H9 (cell line): ENCODE results near the gene AMZ2. TPM values are rescaled to one million over a fixed set of nuclear protein-coding genes. Genes with fewer than 3 reads are reported as not detected.
A peak's percentile ranks its signal among the peaks of the same experiment; 100 is the strongest.

ENCODE experiments used
- DNase-seq: peaks from one replicate; pipeline ENCODE4 v3.0.0-alpha.2; 2017
- H2AFZ ChIP-seq: one replicate; pipeline ENCODE4 v1.6.1; 2013; ENCODE audit warnings: mild to moderate bottlenecking, low read length, control low read depth, moderate library complexity
- H2AK5ac ChIP-seq: 2 replicates; pipeline ENCODE4 v1.6.1; 2013; ENCODE audit warnings: low read length, control low read depth, mixed read lengths; ENCODE audit not compliant: insufficient read length
- H2BK120ac ChIP-seq: one replicate; pipeline ENCODE4 v1.6.1; 2013; ENCODE audit warnings: low read depth, mild to moderate bottlenecking, low read length, control low read depth, inconsistent platforms; ENCODE audit not compliant: poor library complexity, severe bottlenecking
- H2BK12ac ChIP-seq: 2 replicates; pipeline ENCODE4 v1.6.1; 2013; ENCODE audit warnings: low read length, control low read depth, mixed read lengths, low read depth; ENCODE audit not compliant: insufficient read length
- H2BK15ac ChIP-seq: 2 replicates; pipeline ENCODE4 v1.6.1; 2013; ENCODE audit warnings: low read depth, low read length, control low read depth
- H2BK20ac ChIP-seq: one replicate; pipeline ENCODE4 v1.6.1; 2013; ENCODE audit warnings: low read depth, mild to moderate bottlenecking, low read length, control low read depth, inconsistent platforms; ENCODE audit not compliant: poor library complexity, severe bottlenecking
- H2BK5ac ChIP-seq: 2 replicates; pipeline ENCODE4 v1.6.1; 2013; ENCODE audit warnings: low read length, control low read depth, mixed read lengths; ENCODE audit not compliant: insufficient read length
- H3K14ac ChIP-seq: 2 replicates; pipeline ENCODE4 v1.6.1; 2013; ENCODE audit warnings: low read length, control low read depth; ENCODE audit not compliant: insufficient read depth
- H3K18ac ChIP-seq: 2 replicates; pipeline ENCODE4 v1.6.1; 2013; ENCODE audit warnings: low read depth, mild to moderate bottlenecking, mixed read lengths, low read length, control low read depth; ENCODE audit not compliant: insufficient read length
- H3K23ac ChIP-seq: 2 replicates; pipeline ENCODE4 v1.6.1; 2013; ENCODE audit warnings: low read length, control low read depth, mixed read lengths, low read depth; ENCODE audit not compliant: insufficient read length
- H3K23me2 ChIP-seq: 2 replicates; pipeline ENCODE4 v1.6.1; 2013; ENCODE audit warnings: low read depth, mild to moderate bottlenecking, mixed read lengths, low read length, control low read depth; ENCODE audit not compliant: insufficient read length, poor library complexity, severe bottlenecking
- H3K27ac ChIP-seq: 2 replicates; pipeline ENCODE4 v1.5.1; 2013; ENCODE audit warnings: low read length, control low read depth, mixed read lengths, low read depth; ENCODE audit not compliant: insufficient read length
- H3K27me3 ChIP-seq: 2 replicates; pipeline ENCODE4 v1.6.1; 2013; ENCODE audit warnings: low read length, control low read depth, inconsistent platforms; ENCODE audit not compliant: insufficient read depth
- H3K4ac ChIP-seq: 2 replicates; pipeline ENCODE4 v1.6.1; 2013; ENCODE audit warnings: low read depth, mild to moderate bottlenecking, control low read depth, inconsistent platforms, low read length, moderate library complexity
- H3K4me1 ChIP-seq: 2 replicates; pipeline ENCODE4 v1.6.1; 2013; ENCODE audit warnings: low read length, control low read depth, inconsistent platforms; ENCODE audit not compliant: insufficient read depth
- H3K4me2 ChIP-seq: 2 replicates; pipeline ENCODE4 v1.6.1; 2013; ENCODE audit warnings: low read length, control low read depth, mixed read lengths; ENCODE audit not compliant: insufficient read length, insufficient read depth
- H3K56ac ChIP-seq: 2 replicates; pipeline ENCODE4 v1.6.1; 2013; ENCODE audit warnings: low read depth, mild to moderate bottlenecking, mixed read lengths, low read length, control low read depth; ENCODE audit not compliant: insufficient read length
- H3K79me1 ChIP-seq: 2 replicates; pipeline ENCODE4 v1.6.1; 2013; ENCODE audit warnings: low read depth, mild to moderate bottlenecking, moderate library complexity, low read length, control low read depth, inconsistent platforms; ENCODE audit not compliant: insufficient read depth, poor library complexity, severe bottlenecking
- H3K79me2 ChIP-seq: 2 replicates; pipeline ENCODE4 v1.6.1; 2013; ENCODE audit warnings: low read length, control low read depth, inconsistent platforms; ENCODE audit not compliant: insufficient read depth
- H3K9ac ChIP-seq: 2 replicates; pipeline ENCODE4 v1.6.1; 2013; ENCODE audit warnings: low read length, control low read depth, mixed read lengths; ENCODE audit not compliant: insufficient read length; ENCODE audit errors: extremely low read depth
- H3K9me3 ChIP-seq: one replicate; pipeline ENCODE4 v1.6.1; 2013; ENCODE audit warnings: low read depth, low read length, inconsistent platforms; ENCODE audit not compliant: control insufficient read depth
- H3T11ph ChIP-seq: one replicate; pipeline ENCODE4 v1.6.1; 2013; ENCODE audit warnings: mild to moderate bottlenecking, low read length, control low read depth, inconsistent platforms
- H4K20me1 ChIP-seq: one replicate; pipeline ENCODE4 v1.6.1; 2013; ENCODE audit not compliant: control insufficient read depth, insufficient read length, insufficient read depth
- H4K5ac ChIP-seq: 2 replicates; pipeline ENCODE4 v1.6.1; 2013; ENCODE audit warnings: low read depth, mild to moderate bottlenecking, mixed read lengths, low read length, control low read depth; ENCODE audit not compliant: insufficient read length
- H4K8ac ChIP-seq: replicated peaks from 2 replicates; pipeline ENCODE4 v1.6.1; 2013; ENCODE audit warnings: low read length, control low read depth, mixed read lengths, low read depth; ENCODE audit not compliant: insufficient read length
- H4K91ac ChIP-seq: 2 replicates; pipeline ENCODE4 v1.6.1; 2013; ENCODE audit warnings: low read depth, mild to moderate bottlenecking, moderate library complexity, mixed read lengths, low read length, control low read depth; ENCODE audit not compliant: insufficient read length
- H3K27ac Mint-ChIP-seq, 3 experiments: 2 replicates in 2 of 3; 3 replicates in 1 of 3; pipeline ENCODE4 v1.8.0; 2020 to 2021; ENCODE audit warnings: mixed read lengths in 3 of 3, mild to moderate bottlenecking in 1 of 3, moderate library complexity in 1 of 3
- H3K27me3 Mint-ChIP-seq: 2 replicates; pipeline ENCODE4 v1.8.0; 2021; ENCODE audit warnings: low read depth, mild to moderate bottlenecking, moderate library complexity, mixed read lengths
- H3K36me3 Mint-ChIP-seq, 3 experiments: 2 replicates in 2 of 3; 3 replicates in 1 of 3; pipeline ENCODE4 v1.8.0; 2020 to 2021; ENCODE audit warnings: low read depth in 3 of 3, mixed read lengths in 3 of 3; ENCODE audit not compliant: insufficient read depth in 1 of 3
- H3K4me1 Mint-ChIP-seq, 2 experiments: 2 replicates each; pipeline ENCODE4 v1.8.0; 2020; ENCODE audit warnings: mixed read lengths in 2 of 2
- H3K4me3 Mint-ChIP-seq, 2 experiments: 2 replicates in 1 of 2; 3 replicates in 1 of 2; pipeline ENCODE4 v1.8.0; 2020 to 2021; ENCODE audit warnings: mild to moderate bottlenecking in 2 of 2, mixed read lengths in 2 of 2, moderate library complexity in 1 of 2
- H3K9me3 Mint-ChIP-seq, 2 experiments: 2 replicates in 1 of 2; 3 replicates in 1 of 2; pipeline ENCODE4 v1.8.0; 2020; ENCODE audit warnings: mild to moderate bottlenecking in 2 of 2, mixed read lengths in 2 of 2, moderate library complexity in 1 of 2
- WGBS: extraction: QIAGEN DNeasy Blood & Tissue Kit; methylation state at CpG from one replicate; pipeline ENCODE4 v1.1.7; 2013; ENCODE audit warnings: missing lambda C conversion rate, low lambda C conversion rate, mixed read lengths; ENCODE audit not compliant: insufficient read length; ENCODE audit errors: extremely low coverage; 5-methylcytosine and 5-hydroxymethylcytosine counted together
- total RNA-seq: library from RNA; stranded (reverse); gene quantifications from 2 replicates; pipeline ENCODE4 v1.2.1, GENCODE V29; 2021
- TF ChIP-seq, protein P1 (sequence below): fragments of 200-600 bp; sonication (generic); conservative IDR thresholded peaks from 3 replicates; pipeline ENCODE4 v1.8.0; 2021; ENCODE audit warnings: antibody characterized with exemption, mild to moderate bottlenecking

Gene AMZ2
- total RNA-seq, 1 experiment from 2014 or later, result 82.6 TPM

DNA sequence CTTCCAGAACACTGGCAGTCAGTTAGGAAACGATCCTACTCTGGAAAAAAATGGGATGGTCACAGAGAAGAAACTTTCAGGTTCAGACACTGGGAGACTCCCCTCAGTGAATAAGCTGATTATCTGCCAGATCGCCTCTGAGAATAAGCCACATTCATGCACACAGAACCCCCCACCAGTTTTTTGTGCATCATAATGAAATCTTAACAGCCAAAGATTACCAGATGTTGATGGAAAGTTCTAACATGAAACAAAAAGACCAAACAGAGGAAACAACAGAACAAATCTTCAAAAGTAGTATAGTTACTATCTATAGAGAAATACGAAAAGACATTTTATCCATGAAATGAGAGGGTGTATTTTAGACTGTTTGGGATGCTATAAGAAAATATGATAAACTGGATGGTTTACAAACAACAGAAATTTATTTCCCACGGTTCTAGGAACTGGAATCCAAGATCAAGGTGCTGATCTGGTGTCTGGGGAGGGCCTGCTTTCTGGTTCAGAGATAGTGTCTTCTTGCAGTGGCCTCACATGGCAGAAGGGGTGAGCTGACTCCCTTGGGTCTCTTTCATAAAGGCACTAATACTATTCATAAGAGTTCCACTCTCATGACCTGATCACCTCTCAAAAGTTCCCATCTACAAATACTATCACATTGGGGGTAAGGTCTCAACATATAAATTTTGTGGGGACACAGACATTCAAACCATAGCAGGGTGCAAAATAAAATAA lies 8.0 kb upstream of the AMZ2 start:
- Histone ChIP-seq H2AK5ac (no peak overlapping the region), H3K4me2 (no peak overlapping the region), H3K23ac (no peak overlapping the region), H3K4ac (no peak overlapping the region), H3K18ac (no peak overlapping the region), H2BK15ac (no peak overlapping the region), H3K4me1 (no peaks in the 10 kb centered on the region), H3K14ac (no peak overlapping the region), H3K56ac (no peak overlapping the region), H4K91ac (no peak overlapping the region), H3K9ac (no peak overlapping the region), H2BK12ac (no peak overlapping the region), H2BK20ac (no peak overlapping the region), H3K9me3 (no peaks in the 10 kb centered on the region), H3K27ac (no peak overlapping the region), H3K27me3 (no peaks in the 10 kb centered on the region), H3K79me2 (no peaks in the 10 kb centered on the region), H2BK5ac (no peak overlapping the region), H2BK120ac (no peak overlapping the region), H4K8ac (no peak overlapping the region), H3T11ph (no peak overlapping the region), H3K23me2 (no peaks in the 10 kb centered on the region), H4K5ac (no peak overlapping the region), H3K79me1 (no peaks in the 10 kb centered on the region), H2AFZ (no peak overlapping the region), H4K20me1 (no peaks in the 10 kb centered on the region)
- H3K4me3 Mint-ChIP-seq, result no peak overlapping the region
- H3K4me1 Mint-ChIP-seq, result peaks cover 16% of the 10 kb centered on the region in 2 experiments
- H3K9me3 Mint-ChIP-seq, result no peaks in the 10 kb centered on the region
- H3K27ac Mint-ChIP-seq, result peak overlapping the region in 2 of 3 experiments; percentile 37; a peak in 2 of 7 replicates
- H3K27me3 Mint-ChIP-seq, result no peaks in the 10 kb centered on the region
- no peak for DNase-seq
- TF ChIP-seq, protein P1, sequence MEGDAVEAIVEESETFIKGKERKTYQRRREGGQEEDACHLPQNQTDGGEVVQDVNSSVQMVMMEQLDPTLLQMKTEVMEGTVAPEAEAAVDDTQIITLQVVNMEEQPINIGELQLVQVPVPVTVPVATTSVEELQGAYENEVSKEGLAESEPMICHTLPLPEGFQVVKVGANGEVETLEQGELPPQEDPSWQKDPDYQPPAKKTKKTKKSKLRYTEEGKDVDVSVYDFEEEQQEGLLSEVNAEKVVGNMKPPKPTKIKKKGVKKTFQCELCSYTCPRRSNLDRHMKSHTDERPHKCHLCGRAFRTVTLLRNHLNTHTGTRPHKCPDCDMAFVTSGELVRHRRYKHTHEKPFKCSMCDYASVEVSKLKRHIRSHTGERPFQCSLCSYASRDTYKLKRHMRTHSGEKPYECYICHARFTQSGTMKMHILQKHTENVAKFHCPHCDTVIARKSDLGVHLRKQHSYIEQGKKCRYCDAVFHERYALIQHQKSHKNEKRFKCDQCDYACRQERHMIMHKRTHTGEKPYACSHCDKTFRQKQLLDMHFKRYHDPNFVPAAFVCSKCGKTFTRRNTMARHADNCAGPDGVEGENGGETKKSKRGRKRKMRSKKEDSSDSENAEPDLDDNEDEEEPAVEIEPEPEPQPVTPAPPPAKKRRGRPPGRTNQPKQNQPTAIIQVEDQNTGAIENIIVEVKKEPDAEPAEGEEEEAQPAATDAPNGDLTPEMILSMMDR, result no peak
- H3K36me3 Mint-ChIP-seq, result no peaks in the 10 kb centered on the region
- WGBS, result no CpG with 5 or more reads among the region's 4 CpGs
